Measurements from ENCODE around the gene APLP2. TPM values are rescaled to one million over a fixed set of nuclear protein-coding genes. Genes with fewer than 3 reads are reported as not detected.
"Not testable (repeated sequence)": the region's sequence is repeated elsewhere in the genome, so short reads cannot be mapped to it uniquely, and the experiment has no call there.

APLP2 gene
- total RNA-seq, 1 donor from 2014 or later: 770 TPM

DNA sequence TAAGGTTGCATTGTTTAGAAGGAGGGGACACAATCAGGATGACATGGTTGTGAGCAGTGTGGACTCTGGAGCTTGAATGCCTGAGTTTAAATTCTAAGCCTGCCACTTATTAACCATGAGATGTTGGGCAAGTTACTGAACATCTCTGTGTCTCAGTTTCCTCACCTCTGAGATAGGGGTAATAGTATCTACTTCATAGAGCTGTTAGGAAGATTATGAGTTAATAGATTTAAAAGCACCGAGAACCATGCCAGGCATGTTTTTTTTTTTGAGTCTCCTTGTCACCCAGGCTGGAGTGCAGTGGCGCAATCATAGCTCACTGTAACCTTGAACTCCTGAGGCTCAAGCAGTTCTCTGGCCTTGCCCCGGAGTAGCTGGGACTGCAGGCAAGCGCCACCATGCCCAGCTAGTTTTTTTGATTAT is 123.2 kb downstream of the APLP2 start:
- no peak for DNase-seq (ENCODE audit: low read depth in 2 of 2)

DNA sequence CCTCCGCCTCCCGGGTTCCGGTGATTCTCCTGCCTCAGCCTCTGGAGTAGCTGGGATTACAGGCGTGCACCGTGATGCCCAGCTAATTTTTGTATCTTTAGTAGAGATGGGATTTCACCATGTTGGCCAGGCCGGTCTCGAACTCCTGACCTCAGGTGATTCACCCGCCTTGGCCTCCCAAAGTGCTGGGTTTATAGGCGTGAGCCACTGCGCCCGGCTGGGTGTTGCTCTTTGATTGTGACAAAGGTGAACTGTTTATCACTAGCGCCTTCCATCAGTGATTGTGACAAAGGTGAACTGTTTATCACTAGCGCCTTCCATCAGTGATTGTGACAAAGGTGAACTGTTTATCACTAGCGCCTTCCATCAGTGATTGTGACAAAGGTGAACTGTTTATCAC is 123.9 kb downstream of the APLP2 start:
- DNase-seq (ENCODE audit: low read depth in 2 of 2): not testable (repeated sequence)

Other genes starting within 250 kb of the APLP2 start
- gene NFRKB, start 174.3 kb upstream of the APLP2 start, total RNA-seq: 11.4 and 18.2 TPM in 2 replicates
- 3.6 and 4.3 TPM in 2 replicates for gene PRDM10, start 67.1 kb upstream of the APLP2 start, total RNA-seq
- gene ST14, start 89.9 kb downstream of the APLP2 start, total RNA-seq: under 0.01 and 0.13 TPM in 2 replicates
- 26.1 and 36.2 TPM in 2 replicates for gene ZBTB44, start 245.0 kb downstream of the APLP2 start, total RNA-seq